ACHN (cell line): ENCODE data around the gene RPL35A.
"Not testable (repeated sequence)": the region's sequence is repeated elsewhere in the genome, so short reads cannot be mapped to it uniquely, and the experiment has no call there.

Source experiments
- DNase-seq: peaks from one replicate; pipeline ENCODE4 v3.0.0-alpha.2; 2015
- in situ Hi-C: cut with HindIII; loops from 2 replicates; pipeline ENCODE4 v1.10.0; 2017; ENCODE audit warnings: low sequenced_read_pairs, low pct_ligation_motif_present, low pct_unique_long_range_greater_than_20kb

RPL35A gene

GRCh38 chr3:197949778-197950676 lies at the start of gene RPL35A:
TSS of gene RPL35A (plus strand) at chr3:197950190. CDS start at chr3:197950968, 778 bp downstream.
- in situ Hi-C loops = no loop called here
- peak; percentile 95 for DNase-seq

- no peak for DNase-seq
Observed at GRCh38 chr3:197901626-197902025, 48.4 kb upstream of the RPL35A start.

DNA sequence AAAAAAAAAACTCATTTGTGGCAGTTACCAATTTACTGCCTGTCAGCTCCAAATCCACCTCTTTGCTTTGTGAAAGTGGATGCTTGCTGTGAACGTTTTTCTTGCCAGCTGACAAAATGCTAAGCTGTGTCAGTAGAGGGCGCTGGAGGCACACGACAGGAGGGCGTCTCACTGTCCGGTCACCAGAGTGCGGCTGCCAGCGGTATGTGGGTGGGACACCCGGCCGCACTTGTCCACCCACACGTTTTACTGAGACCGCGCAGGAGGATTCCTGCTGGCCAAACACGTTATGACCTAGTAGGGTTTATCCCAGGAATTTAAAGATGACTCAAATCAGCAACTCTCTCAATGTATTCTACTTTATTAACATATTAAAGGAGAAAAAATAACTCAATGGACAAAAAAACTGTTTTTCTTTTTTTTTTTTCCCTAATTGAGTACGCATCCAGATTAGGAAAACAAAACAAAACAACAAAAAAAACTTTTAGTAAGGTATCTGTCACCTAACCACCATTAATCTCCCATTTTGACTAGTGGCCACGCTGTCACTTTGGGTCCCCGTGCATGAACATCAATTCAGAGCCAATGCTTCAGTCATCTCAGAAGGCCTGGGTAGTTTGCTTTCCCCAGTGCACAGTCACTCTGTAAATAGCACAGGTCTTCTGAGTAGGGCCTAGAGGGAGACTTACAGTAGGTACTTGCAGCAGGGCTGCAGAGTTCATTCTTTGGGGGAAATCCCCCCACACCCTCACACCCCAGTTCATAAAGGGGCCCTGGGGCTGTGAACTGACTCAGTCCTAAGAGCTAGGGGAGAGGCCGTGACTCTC lies 43.8 kb upstream of the RPL35A start:
- in situ Hi-C loops = no loop called here
- DNase-seq = peak; percentile 85

More at GRCh38 chr3:197901626-197902025, 48.4 kb upstream of the RPL35A start:
- in situ Hi-C loops = no loop called here

- no peak for DNase-seq
- in situ Hi-C loops = no loop called here
Observed at GRCh38 chr3:197906850-197907187, 43.2 kb upstream of the RPL35A start.

- in situ Hi-C loops = no loop called here
Observed at GRCh38 chr3:197907196-197907595, 42.8 kb upstream of the RPL35A start.

GRCh38 chr3:197908550-197908949 lies 41.4 kb upstream of the RPL35A start:
- in situ Hi-C loops, DNase-seq: not testable (repeated sequence)

More at GRCh38 chr3:197907196-197907595, 42.8 kb upstream of the RPL35A start:
- DNase-seq = no peak

DNA sequence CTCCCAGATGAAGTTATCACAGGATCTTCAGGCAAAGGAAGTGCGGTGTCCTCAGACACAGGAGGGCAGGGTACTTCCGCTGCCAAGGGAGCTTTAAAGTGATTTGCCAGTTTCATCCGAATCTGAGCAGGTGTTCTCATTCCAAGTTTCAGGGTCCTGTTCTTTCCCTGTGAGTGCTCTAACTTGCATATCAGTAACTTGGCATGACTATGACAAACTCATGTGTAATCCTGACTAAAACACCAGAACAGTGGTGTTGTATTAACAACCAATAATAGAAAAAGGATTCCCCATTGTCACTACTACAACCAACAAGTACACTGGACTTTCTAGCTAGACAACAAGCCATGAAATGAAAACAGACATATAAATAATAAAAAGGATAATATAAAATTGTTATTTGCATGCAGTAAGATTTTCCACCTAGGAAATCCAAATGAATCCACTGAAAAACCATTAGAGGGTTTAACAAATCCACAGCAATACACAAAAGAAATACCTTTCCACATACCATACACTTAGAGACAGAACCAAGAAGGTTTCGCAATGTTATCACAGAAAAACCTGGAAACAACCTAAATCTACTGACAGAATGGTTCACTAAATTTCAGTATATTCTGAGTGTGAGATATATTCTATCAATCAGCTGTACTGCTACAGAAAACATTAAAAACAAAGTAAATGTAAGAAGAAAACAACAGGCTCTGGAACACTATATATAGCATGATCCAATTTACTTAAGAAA lies 40.9 kb upstream of the RPL35A start:
- in situ Hi-C loops = no loop called here
- DNase-seq = no peak

DNA sequence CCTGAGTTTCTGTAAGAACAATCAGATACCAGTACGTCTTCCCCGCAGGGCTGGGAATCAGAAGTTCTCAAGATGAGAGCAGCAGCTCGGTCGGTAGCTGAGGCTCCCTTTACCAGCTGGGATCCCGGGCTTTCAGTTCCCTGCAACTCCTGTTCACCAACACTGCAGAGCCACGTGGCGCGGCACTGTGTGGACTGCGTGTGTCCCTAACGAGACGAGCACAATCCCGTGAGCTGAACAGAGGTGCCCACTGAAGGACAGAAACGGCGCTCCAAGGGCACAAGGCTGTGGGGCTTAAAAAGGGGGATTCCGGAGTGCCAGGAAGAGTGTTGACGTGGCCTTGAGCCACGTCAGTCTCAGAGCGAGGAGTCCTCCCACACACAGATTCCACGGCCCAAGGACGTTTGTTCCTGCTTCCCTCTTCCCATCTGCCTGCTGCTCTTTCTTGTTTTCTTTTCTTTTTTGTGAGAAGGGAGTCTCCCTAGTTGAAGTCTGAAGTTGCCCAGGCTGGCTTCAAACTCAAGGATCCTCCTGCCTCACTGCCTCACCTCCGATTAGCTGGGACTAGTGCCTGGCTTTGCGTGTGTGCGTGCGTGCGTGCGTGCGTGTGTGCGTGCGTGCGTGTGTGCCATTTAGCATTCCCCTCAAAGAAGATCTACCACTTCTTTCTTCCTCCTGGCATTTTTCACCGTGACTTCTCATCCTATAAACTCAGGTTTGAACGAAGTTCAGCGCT lies 37.1 kb upstream of the RPL35A start:
- in situ Hi-C loops = no loop called here

GRCh38 chr3:197913641-197914380 lies 36.2 kb upstream of the RPL35A start:
- no peak for DNase-seq
- in situ Hi-C loops = no loop called here

More for the DNA sequence above, 37.1 kb upstream of the RPL35A start:
- no peak for DNase-seq

- DNase-seq, in situ Hi-C loops: not testable (repeated sequence)
Observed at GRCh38 chr3:197921429-197922275, 28.3 kb upstream of the RPL35A start.

DNA sequence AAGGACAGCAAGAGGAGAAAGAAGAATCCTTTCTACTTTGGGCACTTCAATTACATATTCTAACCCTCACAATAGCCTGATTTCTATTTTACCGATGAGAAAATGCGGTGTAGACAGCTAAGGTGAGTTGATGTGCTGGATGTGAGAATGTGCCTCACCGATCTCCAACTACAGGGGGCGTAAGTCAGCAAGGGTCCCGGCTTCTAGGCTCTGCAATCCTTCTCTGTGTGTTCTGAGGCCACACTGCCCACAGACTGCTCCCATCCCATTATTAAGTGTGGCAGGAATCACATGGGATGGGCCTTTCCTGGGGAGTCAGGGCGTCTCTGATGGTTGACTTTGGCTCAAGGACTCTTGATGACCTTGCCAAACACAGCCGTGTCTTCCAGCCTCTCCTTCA lies 23.6 kb upstream of the RPL35A start:
- in situ Hi-C loops = no loop called here
- DNase-seq = no peak

DNA sequence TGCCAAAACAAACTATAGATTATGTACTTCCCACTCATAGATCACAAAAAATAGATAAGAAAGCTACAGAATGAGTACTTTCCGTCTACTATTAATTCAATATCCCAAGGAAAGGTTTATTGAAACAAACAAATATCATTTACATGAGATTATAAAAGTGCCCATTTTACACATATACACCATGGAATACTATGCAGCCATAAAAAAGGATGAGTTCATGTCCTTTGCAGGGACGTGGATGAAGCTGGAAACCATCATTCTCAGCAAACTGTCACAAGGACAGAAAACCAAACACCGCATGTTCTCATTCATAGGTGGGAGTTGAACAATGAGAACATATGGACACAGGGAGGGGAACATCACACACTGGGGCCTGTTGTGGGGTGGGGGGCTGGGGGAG lies 22.4 kb upstream of the RPL35A start:
- DNase-seq, in situ Hi-C loops: not testable (repeated sequence)

DNA sequence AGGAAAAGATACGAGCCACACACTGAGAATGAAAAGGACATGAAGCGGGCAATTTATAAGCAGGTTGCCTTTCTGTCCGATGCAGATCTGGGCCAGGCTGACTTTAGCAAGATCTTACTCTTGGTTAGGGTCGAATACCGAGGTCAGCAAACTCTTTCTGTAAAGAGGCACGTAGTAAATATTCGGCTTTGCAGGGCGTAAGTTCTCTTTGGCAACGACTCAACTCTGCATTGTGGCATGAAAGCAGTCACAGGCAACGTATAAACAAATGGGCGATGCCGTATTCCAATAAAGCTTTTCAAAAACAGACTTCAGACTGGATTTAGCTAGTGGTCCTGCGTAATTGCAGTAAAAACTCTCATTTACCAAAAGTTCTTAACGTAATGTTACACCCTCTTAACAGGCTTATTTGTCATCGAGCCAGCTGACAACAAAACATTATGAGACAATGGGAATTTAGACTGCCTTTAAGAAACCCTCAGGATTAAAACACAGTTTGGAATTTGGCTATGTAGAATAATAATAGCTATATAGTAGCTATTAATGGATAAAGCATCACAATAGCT lies 13.1 kb upstream of the RPL35A start:
- in situ Hi-C loops = no loop called here
- no peak for DNase-seq

DNA sequence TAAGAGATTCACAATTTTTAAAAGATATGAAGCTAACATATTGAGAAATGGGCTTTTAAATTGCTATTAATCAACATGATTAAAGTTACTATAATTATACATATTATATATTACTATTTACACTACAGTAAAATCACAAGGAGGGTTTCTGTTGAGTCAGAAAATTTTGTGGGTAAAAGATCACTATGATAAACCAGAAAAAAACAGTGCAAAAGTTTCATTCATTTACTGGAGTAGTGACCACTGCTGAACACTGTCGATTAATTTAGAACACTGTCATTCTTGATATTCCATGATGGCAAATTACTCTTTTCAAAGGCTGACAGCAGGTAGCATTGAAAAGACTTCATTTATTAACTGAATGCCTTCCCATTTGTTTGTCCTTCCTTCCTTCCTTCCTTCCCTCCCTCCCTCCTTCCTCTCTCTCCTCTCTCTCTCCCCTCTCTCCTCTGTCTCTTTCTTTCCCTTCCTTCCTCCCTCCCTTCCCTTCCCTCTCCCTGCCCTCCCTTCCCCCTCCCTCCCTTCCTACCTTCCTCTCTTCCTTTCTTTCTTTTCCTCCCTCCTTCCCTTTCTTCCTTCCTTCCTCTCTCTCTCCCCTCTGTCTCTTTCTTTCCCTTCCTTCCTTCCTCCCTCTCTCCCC lies 9.1 kb upstream of the RPL35A start:
- in situ Hi-C loops = no loop called here
- no peak for DNase-seq

- DNase-seq = peak; percentile 56
- in situ Hi-C loops = no loop called here
Observed at GRCh38 chr3:197942956-197943556, 6.9 kb upstream of the RPL35A start.
